GM12872 (cell line): Measurements from ENCODE around the gene ZNF277.

Source experiments
- TF ChIP-seq, protein P1 (sequence below): IDR thresholded peaks from 3 replicates; pipeline ENCODE4 v1.5.1; 2011; ENCODE audit warnings: low read depth, mild to moderate bottlenecking, low read length, moderate library complexity; ENCODE audit not compliant: insufficient read depth

The ZNF277 gene

DNA sequence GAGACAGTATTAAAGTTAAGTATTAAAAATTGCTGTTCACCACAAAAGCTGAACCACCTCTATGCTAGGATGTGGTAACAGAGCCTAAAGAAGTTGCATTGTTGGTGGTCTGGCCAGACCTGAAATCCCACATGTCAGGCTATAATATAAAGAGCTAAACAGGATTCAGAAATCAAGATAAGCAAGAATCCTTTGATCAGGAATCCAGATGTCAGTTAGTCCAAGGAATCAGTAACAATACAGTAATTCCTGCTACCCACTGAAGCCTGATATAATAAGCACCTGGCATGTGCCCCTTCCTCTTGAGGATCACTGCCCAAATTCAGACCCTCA is 48.9 kb downstream of the ZNF277 start:
- TF ChIP-seq, protein P1, sequence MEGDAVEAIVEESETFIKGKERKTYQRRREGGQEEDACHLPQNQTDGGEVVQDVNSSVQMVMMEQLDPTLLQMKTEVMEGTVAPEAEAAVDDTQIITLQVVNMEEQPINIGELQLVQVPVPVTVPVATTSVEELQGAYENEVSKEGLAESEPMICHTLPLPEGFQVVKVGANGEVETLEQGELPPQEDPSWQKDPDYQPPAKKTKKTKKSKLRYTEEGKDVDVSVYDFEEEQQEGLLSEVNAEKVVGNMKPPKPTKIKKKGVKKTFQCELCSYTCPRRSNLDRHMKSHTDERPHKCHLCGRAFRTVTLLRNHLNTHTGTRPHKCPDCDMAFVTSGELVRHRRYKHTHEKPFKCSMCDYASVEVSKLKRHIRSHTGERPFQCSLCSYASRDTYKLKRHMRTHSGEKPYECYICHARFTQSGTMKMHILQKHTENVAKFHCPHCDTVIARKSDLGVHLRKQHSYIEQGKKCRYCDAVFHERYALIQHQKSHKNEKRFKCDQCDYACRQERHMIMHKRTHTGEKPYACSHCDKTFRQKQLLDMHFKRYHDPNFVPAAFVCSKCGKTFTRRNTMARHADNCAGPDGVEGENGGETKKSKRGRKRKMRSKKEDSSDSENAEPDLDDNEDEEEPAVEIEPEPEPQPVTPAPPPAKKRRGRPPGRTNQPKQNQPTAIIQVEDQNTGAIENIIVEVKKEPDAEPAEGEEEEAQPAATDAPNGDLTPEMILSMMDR = no peak

DNA sequence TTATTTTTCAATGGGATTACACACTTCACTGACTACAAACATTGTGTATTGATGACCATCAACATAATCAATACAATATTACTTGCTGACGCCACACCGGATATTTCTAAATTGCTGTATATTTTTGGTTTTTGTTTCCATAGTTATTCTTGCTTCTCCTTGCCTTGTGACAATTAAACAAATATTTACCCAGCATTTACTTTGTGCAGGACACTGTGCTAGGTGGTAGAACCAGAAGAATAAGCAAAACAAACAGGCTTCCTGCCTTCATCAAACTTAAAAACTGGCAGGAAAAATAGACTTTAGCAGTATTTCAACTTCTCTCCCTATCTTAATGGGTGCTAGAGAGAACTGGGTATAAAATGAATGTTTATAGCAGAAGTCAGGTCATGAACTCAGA is 50.6 kb downstream of the ZNF277 start:
- TF ChIP-seq, protein P1 = no peak

DNA sequence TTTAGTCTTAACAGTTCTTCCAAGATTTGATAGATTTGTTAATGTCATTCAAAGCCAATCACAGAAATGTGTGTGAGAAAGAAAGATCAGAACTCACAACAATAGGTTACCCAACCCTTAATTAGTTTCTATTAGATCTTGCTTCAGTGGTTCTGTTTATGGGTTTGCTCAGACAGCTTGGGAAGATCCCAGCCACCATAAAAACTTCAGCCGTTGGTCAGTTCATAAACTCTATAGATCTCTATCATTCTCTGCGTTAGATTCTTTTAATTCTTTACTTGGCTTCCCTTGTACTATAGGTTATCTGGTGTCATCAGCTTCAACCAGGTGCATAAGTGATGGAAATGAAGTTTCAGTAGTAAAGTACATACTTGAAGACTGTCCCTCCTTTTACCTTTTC is 54.4 kb downstream of the ZNF277 start:
- TF ChIP-seq, protein P1 = no peak

GRCh38 chr7:112262036-112262435 is 55.5 kb downstream of the ZNF277 start:
- TF ChIP-seq, protein P1 = no peak

- TF ChIP-seq, protein P1 = no peak
Measured at GRCh38 chr7:112262855-112263487, 56.5 kb downstream of the ZNF277 start.

- TF ChIP-seq, protein P1 = no peak
Measured at GRCh38 chr7:112263519-112263918, 57.0 kb downstream of the ZNF277 start.

DNA sequence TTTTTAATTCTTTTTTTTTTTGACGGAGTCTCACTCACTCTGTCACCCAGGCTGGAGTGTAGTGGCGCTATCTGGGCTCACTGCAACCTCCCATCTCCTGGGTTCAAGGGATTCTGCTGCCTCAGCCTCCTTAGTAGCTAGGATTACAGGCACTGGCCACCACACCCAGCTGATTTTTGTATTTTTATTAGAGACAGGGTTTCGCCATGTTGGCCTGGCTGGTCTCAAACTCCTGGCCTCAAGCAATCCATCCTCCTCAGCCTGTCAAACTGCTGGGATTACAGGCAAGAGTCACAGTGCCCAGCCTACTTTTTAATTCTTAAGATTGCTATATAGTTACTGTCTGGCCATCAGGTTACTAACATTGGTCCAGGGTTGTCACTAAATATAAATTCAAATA is 59.6 kb downstream of the ZNF277 start:
- TF ChIP-seq, protein P1 = no peak
